ENCODE data around the gene SENP7.

DNA sequence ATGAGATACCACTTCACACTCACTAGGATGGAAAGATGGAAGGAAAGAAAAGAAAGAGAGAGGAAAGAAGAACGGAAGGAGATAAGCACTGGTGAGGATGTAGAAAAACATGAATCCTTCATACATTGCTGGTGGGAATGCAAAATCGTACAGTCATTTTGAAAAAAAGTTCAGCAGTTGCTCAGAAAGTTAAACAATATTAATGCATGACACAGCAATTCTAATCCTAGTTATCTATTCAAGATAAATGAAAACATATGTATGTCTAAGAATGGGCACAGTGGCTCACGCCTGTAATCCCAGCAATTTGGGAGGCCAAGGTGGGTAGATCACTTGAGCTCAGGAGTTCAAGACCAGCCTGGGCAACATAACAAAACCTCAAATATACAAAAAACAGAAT, 59.1 kb downstream of the SENP7 start:
- no peak for TF ChIP-seq CTCF (IDR thresholded peaks at IDR 0.05)
- TF ChIP-seq POLR2A (IDR thresholded peaks at IDR 0.05): no peak
